Omental fat pad (tissue), 4 donors: ENCODE measurements around the gene IRS2. TPM values are rescaled to one million over a fixed set of nuclear protein-coding genes. Genes with fewer than 3 reads are reported as not detected.

Source experiments
- ATAC-seq: fragments of 150-250 bp; one replicate; pipeline ENCODE4 v1.9.1; 2016; ENCODE audit warnings: mild to moderate bottlenecking, moderate library complexity; ENCODE audit not compliant: low FRiP score
- DNase-seq: peaks from one replicate; pipeline ENCODE4 v3.0.0-alpha.2; 2019; ENCODE audit warnings: low spot score
- CTCF ChIP-seq, 3 donors: fragments of 450-650 bp; IDR thresholded peaks; one replicate each; pipeline ENCODE4 v1.5.1; 2016 to 2017; ENCODE audit warnings: antibody characterized with exemption in 3 of 3, mild to moderate bottlenecking in 3 of 3, moderate library complexity in 2 of 3
- total RNA-seq, 4 donors: library from RNA; depleted of rRNA; stranded (reverse); fragments of >200 nt; gene quantifications; one replicate each; pipeline ENCODE4 v1.1.0, GENCODE V29; 2016

IRS2 gene
- total RNA-seq, 4 donors from 2014 or later = 25.2 to 70.9 (median 34.2) TPM

GRCh38 chr13:109813663-109814062, 27.3 kb upstream of the IRS2 start:
- DNase-seq (no peak), ATAC-seq (no peak)
- TF ChIP-seq CTCF (IDR thresholded peaks at IDR 0.05) = no peak

GRCh38 chr13:109812382-109812781, 26.0 kb upstream of the IRS2 start:
- DNase-seq = no peak
- no peak for TF ChIP-seq CTCF (IDR thresholded peaks at IDR 0.05)
- no peak for ATAC-seq

GRCh38 chr13:109810761-109811510, 24.6 kb upstream of the IRS2 start:
- DNase-seq (no peak), ATAC-seq (no peak)
- TF ChIP-seq CTCF (IDR thresholded peaks at IDR 0.05) = no peak

- no peak for DNase-seq
- no peak for TF ChIP-seq CTCF (IDR thresholded peaks at IDR 0.05)
- no peak for ATAC-seq
These were observed 23.0 kb upstream of the IRS2 start for GRCh38 chr13:109809216-109809932.

GRCh38 chr13:109807345-109807744, 21.0 kb upstream of the IRS2 start:
- ATAC-seq (no peak), DNase-seq (no peak)
- TF ChIP-seq CTCF (IDR thresholded peaks at IDR 0.05) = no peak

GRCh38 chr13:109804654-109805053, 18.3 kb upstream of the IRS2 start:
- TF ChIP-seq CTCF (IDR thresholded peaks at IDR 0.05) = no peak
- no peak for DNase-seq
- no peak for ATAC-seq

GRCh38 chr13:109803825-109804224, 17.4 kb upstream of the IRS2 start:
- ATAC-seq = no peak
- no peak for DNase-seq
- no peak for TF ChIP-seq CTCF (IDR thresholded peaks at IDR 0.05)
